CD4-positive, alpha-beta memory T cell (primary cell): ENCODE data around the gene ADGRF3. TPM values are rescaled to one million over a fixed set of nuclear protein-coding genes. Genes with fewer than 3 reads are reported as not detected.
A peak's percentile ranks its signal among the peaks of the same experiment; 100 is the strongest.
"Not testable (repeated sequence)": the region's sequence is repeated elsewhere in the genome, so short reads cannot be mapped to it uniquely, and the experiment has no call there.

Source experiments
- CTCF ChIA-PET: fragments of 350-600 bp; sonication (Branson Sonifier 250); formaldehyde crosslinking; loops from one replicate; lab custom pipeline; 2021; ENCODE audit warnings: inconsistent platforms; ENCODE audit not compliant: partially characterized antibody; lab: Charles Lee
- POLR2A ChIA-PET: fragments of 350-600 bp; sonication (Branson Sonifier 250); formaldehyde crosslinking; loops from one replicate; lab custom pipeline; 2021; ENCODE audit not compliant: partially characterized antibody; lab: Charles Lee
- DNase-seq, 5 donors: peaks; one replicate each; pipeline versions ENCODE4 v3.0.0 to v3.0.0-alpha.2; 2020 to 2022; ENCODE audit warnings: mixed read lengths in 1 of 5
- H3K27ac ChIP-seq: one replicate; pipeline ENCODE4 v1.7.0; 2013; ENCODE audit warnings: low read depth, low read length
- H3K27me3 ChIP-seq: 2 replicates; pipeline ENCODE4 v1.7.0; 2013; ENCODE audit warnings: mild to moderate bottlenecking, low read length, moderate library complexity; ENCODE audit not compliant: insufficient read depth
- H3K36me3 ChIP-seq: 2 replicates; pipeline ENCODE4 v1.7.0; 2013; ENCODE audit warnings: mild to moderate bottlenecking, low read length, moderate library complexity; ENCODE audit not compliant: insufficient read depth
- H3K4me1 ChIP-seq: 2 replicates; pipeline ENCODE4 v1.7.0; 2013; ENCODE audit warnings: mild to moderate bottlenecking, low read length, moderate library complexity; ENCODE audit not compliant: insufficient read depth
- H3K4me3 ChIP-seq, 2 donors: one replicate each; pipeline ENCODE4 v1.7.0; 2013; ENCODE audit warnings: low read length in 2 of 2, mild to moderate bottlenecking in 1 of 2
- H3K9me3 ChIP-seq, 2 donors: one replicate each; pipeline ENCODE4 v1.7.0; 2013; ENCODE audit warnings: low read length in 2 of 2, control low read depth in 1 of 2; ENCODE audit not compliant: control insufficient read depth in 1 of 2
- H3K27ac Mint-ChIP-seq, 7 donors: one replicate each; pipeline ENCODE4 v1.8.0; 2020 to 2021; ENCODE audit warnings: mixed read lengths in 7 of 7, mild to moderate bottlenecking in 6 of 7, inconsistent platforms in 3 of 7, moderate library complexity in 3 of 7
- H3K27me3 Mint-ChIP-seq, 2 donors: one replicate each; pipeline ENCODE4 v1.8.0; 2020 to 2021; ENCODE audit warnings: mixed read lengths in 2 of 2
- H3K36me3 Mint-ChIP-seq, 2 donors: one replicate each; pipeline ENCODE4 v1.8.0; 2020 to 2021; ENCODE audit warnings: mixed read lengths in 2 of 2, inconsistent platforms in 1 of 2, mild to moderate bottlenecking in 1 of 2
- H3K4me1 Mint-ChIP-seq, 4 donors: one replicate each; pipeline ENCODE4 v1.8.0; 2020 to 2021; ENCODE audit warnings: mixed read lengths in 4 of 4, mild to moderate bottlenecking in 1 of 4
- H3K4me3 Mint-ChIP-seq, 8 donors: one replicate each; pipeline ENCODE4 v1.8.0; 2020 to 2021; ENCODE audit warnings: mixed read lengths in 8 of 8, mild to moderate bottlenecking in 7 of 8, moderate library complexity in 6 of 8, inconsistent platforms in 3 of 8
- H3K9me3 Mint-ChIP-seq, 8 donors: one replicate each; pipeline ENCODE4 v1.8.0; 2020 to 2021; ENCODE audit warnings: mixed read lengths in 8 of 8, mild to moderate bottlenecking in 5 of 8, inconsistent platforms in 3 of 8, moderate library complexity in 1 of 8
- intact Hi-C: fragments of 100-400 bp; cut with micrococcal nuclease; formaldehyde crosslinking; loops from one replicate; pipeline ENCODE4 v1.15.1; 2023
- polyA plus RNA-seq, 2 donors: library from polyadenylated mRNA; unstranded; fragments of 300-500 nt; fragmentation: Illumina TruSeq; gene quantifications; one replicate each; pipeline ENCODE4 v1.2.3, GENCODE V29; 2021
- total RNA-seq, 2 experiments: library from RNA; stranded (reverse); gene quantifications; one replicate each; pipeline ENCODE4 v1.2.3, GENCODE V29; 2021

Gene ADGRF3
- total and polyA plus RNA-seq, 4 experiments from 2014 or later = 0.14 to 1.7 (median 0.97) TPM; not detected in 1

GRCh38 chr2:26325851-26326250 is 20.7 kb downstream of the ADGRF3 start:
- DNase-seq = no peak
- Histone ChIP-seq H3K4me1 (peaks cover 8% of the 10 kb centered on the region), H3K9me3 (no peaks in the 10 kb centered on the region), H3K4me3 (no peak overlapping the region), H3K27me3 (no peaks in the 10 kb centered on the region), H3K36me3 (no peaks in the 10 kb centered on the region), H3K27ac (no peak overlapping the region)
- peaks cover 6 to 8% (median 7%) of the 10 kb centered on the region in 4 donors for H3K4me1 Mint-ChIP-seq
- no peaks in the 10 kb centered on the region for H3K36me3 Mint-ChIP-seq
- CTCF ChIA-PET = no interaction called here
- no peaks in the 10 kb centered on the region for H3K27me3 Mint-ChIP-seq
- POLR2A ChIA-PET = no interaction called here
- intact Hi-C loops = no loop called here
- no peaks in the 10 kb centered on the region for H3K9me3 Mint-ChIP-seq
- H3K4me3 Mint-ChIP-seq = no peak overlapping the region
- H3K27ac Mint-ChIP-seq = no peak overlapping the region

GRCh38 chr2:26324903-26325302 is 21.7 kb downstream of the ADGRF3 start:
- Histone ChIP-seq H3K27me3 (no peaks in the 10 kb centered on the region), H3K4me1 (peaks cover 2% of the 10 kb centered on the region), H3K27ac (no peak overlapping the region), H3K36me3 (no peaks in the 10 kb centered on the region), H3K9me3 (no peaks in the 10 kb centered on the region), H3K4me3 (no peak overlapping the region)
- H3K27ac Mint-ChIP-seq = peak overlapping the region in 1 of 7 donors; percentile 9
- DNase-seq = no peak
- no peak overlapping the region for H3K4me3 Mint-ChIP-seq
- no peaks in the 10 kb centered on the region for H3K27me3 Mint-ChIP-seq
- no peaks in the 10 kb centered on the region for H3K36me3 Mint-ChIP-seq
- ChIA-PET CTCF (interaction anchor here (1.4 kb wide), 1 partner anchor 65 kb away, joined by 3 read pairs; no protein-coding TSS in a partner anchor), POLR2A (no interaction called here)
- intact Hi-C loops = no loop called here
- no peaks in the 10 kb centered on the region for H3K9me3 Mint-ChIP-seq
- peaks cover 2 to 3% (median 3%) of the 10 kb centered on the region in 4 donors for H3K4me1 Mint-ChIP-seq

DNA sequence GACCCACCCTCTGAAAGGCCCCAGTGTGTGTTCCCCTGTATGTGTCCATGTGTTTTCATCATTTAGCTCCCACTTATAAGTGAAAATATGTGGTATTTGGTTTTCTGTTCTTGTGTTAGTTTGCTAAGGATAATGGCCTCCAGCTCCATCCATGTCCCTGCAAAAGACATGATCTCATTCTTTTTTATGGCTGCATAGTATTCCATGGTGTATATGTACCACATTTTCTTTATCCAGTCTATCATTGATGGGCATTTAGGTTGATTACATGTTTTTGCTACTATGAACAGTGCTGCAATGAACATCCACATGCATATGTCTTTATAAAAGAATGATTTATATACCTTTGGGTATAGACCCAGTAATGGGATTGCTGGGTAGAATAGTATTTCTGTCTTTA is 22.1 kb downstream of the ADGRF3 start:
- H3K4me1 Mint-ChIP-seq, H3K27ac Mint-ChIP-seq, H3K27me3 ChIP-seq, H3K4me3 Mint-ChIP-seq, H3K4me1 ChIP-seq, H3K9me3 Mint-ChIP-seq, H3K36me3 ChIP-seq, H3K36me3 Mint-ChIP-seq, DNase-seq, intact Hi-C loops, H3K9me3 ChIP-seq, H3K4me3 ChIP-seq, H3K27ac ChIP-seq, H3K27me3 Mint-ChIP-seq: not testable (repeated sequence)
- ChIA-PET POLR2A (interaction anchor here (0.6 kb wide), 1 partner anchor 63 kb away, joined by 3 read pairs; no protein-coding TSS in a partner anchor), CTCF (interaction anchor here (1.4 kb wide), 1 partner anchor 65 kb away, joined by 3 read pairs; no protein-coding TSS in a partner anchor)

- H3K27ac ChIP-seq = no peak overlapping the region
- Mint-ChIP-seq H3K4me1 (peaks cover 0 to 4% (median under 1%) of the 10 kb centered on the region in 4 donors), H3K27me3 (no peaks in the 10 kb centered on the region), H3K9me3 (peaks cover 0 to 2% (median 0%) of the 10 kb centered on the region in 8 donors), H3K27ac (no peak overlapping the region), H3K36me3 (no peaks in the 10 kb centered on the region), H3K4me3 (no peak overlapping the region)
- intact Hi-C loops = no loop called here
- H3K36me3 ChIP-seq = no peaks in the 10 kb centered on the region
- ChIA-PET CTCF (interaction anchor here (1.3 kb wide), 1 partner anchor 12 kb away, joined by 4 read pairs; no protein-coding TSS in a partner anchor), POLR2A (interaction anchor here (1.3 kb wide), 1 partner anchor 26 kb away, joined by 5 read pairs; the partner anchor contains the start of gene SELENOI)
- no peaks in the 10 kb centered on the region for H3K9me3 ChIP-seq
- H3K4me3 ChIP-seq = no peak overlapping the region
- DNase-seq = no peak
- H3K27me3 ChIP-seq = no peaks in the 10 kb centered on the region
- no peaks in the 10 kb centered on the region for H3K4me1 ChIP-seq
Measured at GRCh38 chr2:26318950-26319349, 27.6 kb downstream of the ADGRF3 start.

- ChIA-PET CTCF (no interaction called here), POLR2A (no interaction called here)
- no peaks in the 10 kb centered on the region for H3K36me3 ChIP-seq
- H3K4me3 Mint-ChIP-seq = no peak overlapping the region
- H3K9me3 Mint-ChIP-seq = peaks cover 0 to 2% (median 0%) of the 10 kb centered on the region in 8 donors
- no peak for DNase-seq
- H3K27me3 ChIP-seq = no peaks in the 10 kb centered on the region
- H3K36me3 Mint-ChIP-seq = no peaks in the 10 kb centered on the region
- H3K4me3 ChIP-seq = no peak overlapping the region
- H3K27ac ChIP-seq = no peak overlapping the region
- peaks cover 0 to 4% (median under 1%) of the 10 kb centered on the region in 4 donors for H3K4me1 Mint-ChIP-seq
- H3K27me3 Mint-ChIP-seq = no peaks in the 10 kb centered on the region
- H3K9me3 ChIP-seq = no peaks in the 10 kb centered on the region
- intact Hi-C loops = no loop called here
- H3K4me1 ChIP-seq = no peaks in the 10 kb centered on the region
- H3K27ac Mint-ChIP-seq = peak overlapping the region in 2 of 7 donors; percentile 7 to 35
Measured at GRCh38 chr2:26317377-26318105, 29.0 kb downstream of the ADGRF3 start.

- Histone ChIP-seq H3K4me1 (no peaks in the 10 kb centered on the region), H3K36me3 (no peaks in the 10 kb centered on the region), H3K27me3 (no peaks in the 10 kb centered on the region), H3K27ac (no peak overlapping the region), H3K4me3 (no peak overlapping the region), H3K9me3 (no peaks in the 10 kb centered on the region)
- intact Hi-C loops = no loop called here
- Mint-ChIP-seq H3K27ac (no peak overlapping the region), H3K4me1 (peaks cover 0 to 4% (median under 1%) of the 10 kb centered on the region in 4 donors), H3K27me3 (no peaks in the 10 kb centered on the region), H3K9me3 (peaks cover 0 to 2% (median 0%) of the 10 kb centered on the region in 8 donors), H3K4me3 (no peak overlapping the region), H3K36me3 (no peaks in the 10 kb centered on the region)
- no peak for DNase-seq
- POLR2A ChIA-PET = no interaction called here
- CTCF ChIA-PET = no interaction called here
Measured at GRCh38 chr2:26316845-26317244, 29.7 kb downstream of the ADGRF3 start.

DNA sequence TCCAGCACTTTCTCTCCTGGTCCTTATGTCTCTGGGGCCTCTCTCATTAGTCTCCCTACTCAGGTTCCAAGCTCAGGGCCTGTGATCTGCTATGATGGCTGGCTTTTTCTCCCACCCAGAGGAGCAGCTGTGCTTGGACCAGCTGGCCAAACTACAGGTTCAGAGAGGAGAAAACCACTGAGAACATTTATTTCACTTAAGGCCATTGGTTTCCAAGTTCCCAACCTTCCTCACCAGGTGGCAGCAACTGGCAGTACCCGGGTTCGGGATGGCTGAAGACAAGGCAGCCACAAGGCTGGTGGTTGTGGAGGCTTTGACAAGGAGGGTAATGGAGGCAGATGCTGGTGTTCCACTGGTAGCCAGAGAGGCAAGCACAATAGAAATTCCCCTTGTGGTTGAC is 30.5 kb downstream of the ADGRF3 start:
- H3K27me3 Mint-ChIP-seq = no peaks in the 10 kb centered on the region
- Histone ChIP-seq H3K27me3 (no peaks in the 10 kb centered on the region), H3K4me1 (no peaks in the 10 kb centered on the region), H3K36me3 (no peaks in the 10 kb centered on the region), H3K27ac (no peak overlapping the region), H3K9me3 (no peaks in the 10 kb centered on the region), H3K4me3 (no peak overlapping the region)
- DNase-seq = no peak
- peaks cover 0 to 2% (median 0%) of the 10 kb centered on the region in 8 donors for H3K9me3 Mint-ChIP-seq
- ChIA-PET CTCF (no interaction called here), POLR2A (no interaction called here)
- H3K27ac Mint-ChIP-seq = peak overlapping the region in 1 of 7 donors; percentile 47
- no peaks in the 10 kb centered on the region for H3K36me3 Mint-ChIP-seq
- no peak overlapping the region for H3K4me3 Mint-ChIP-seq
- intact Hi-C loops = no loop called here
- H3K4me1 Mint-ChIP-seq = peaks cover 0 to 4% (median under 1%) of the 10 kb centered on the region in 4 donors
